HG03457 (cell line): ENCODE results near the gene RPS15.

Experiments used
- ATAC-seq: cut with Tn5 transposase; IDR thresholded peaks from one replicate; pipeline ENCODE4 v1.9.1; 2021; ENCODE audit warnings: moderate number of reproducible peaks; ENCODE audit not compliant: unreplicated experiment

RPS15 gene

GRCh38 chr19:1481224-1481892, 43.2 kb downstream of the RPS15 start:
- ATAC-seq = no peak

- no peak for ATAC-seq
These were observed 43.7 kb downstream of the RPS15 start for GRCh38 chr19:1481893-1482360.

DNA sequence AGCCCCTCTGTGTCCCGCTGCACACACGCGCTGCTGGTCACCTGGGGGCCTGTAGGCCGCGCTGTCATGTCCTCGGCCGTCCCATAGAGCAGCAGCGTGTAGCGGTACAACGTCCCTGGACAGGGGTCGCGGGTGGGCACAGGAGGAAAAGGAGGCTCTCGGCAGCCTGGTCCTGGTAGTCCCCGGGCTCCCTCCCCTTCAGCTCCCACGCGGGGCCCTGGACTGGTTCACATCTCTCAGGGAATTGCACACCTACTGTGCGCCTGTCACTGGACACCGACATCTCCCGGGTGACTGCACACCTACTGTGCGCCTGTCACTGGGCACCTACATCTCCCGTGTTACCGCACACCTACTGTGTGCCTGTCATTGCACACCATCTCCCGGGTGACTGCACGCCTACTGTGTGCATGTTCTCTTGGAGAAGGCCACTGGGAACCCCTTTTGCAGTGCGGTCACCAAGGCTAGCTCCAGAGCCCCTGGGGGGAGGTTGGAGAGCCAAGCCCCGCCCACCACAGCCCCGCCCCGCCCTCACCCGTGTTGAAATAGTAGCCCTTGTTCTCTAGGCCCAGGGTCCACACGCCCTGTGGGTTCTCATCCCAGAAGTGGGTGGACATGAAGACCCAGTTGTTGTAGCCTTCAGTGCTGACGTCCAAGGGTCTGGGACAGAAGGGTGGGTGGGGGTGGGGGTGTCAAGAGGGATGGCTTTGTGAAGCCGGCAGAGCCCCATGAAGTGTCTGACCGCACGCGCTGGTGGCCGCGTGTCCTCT, 44.4 kb downstream of the RPS15 start:
- ATAC-seq = no peak

DNA sequence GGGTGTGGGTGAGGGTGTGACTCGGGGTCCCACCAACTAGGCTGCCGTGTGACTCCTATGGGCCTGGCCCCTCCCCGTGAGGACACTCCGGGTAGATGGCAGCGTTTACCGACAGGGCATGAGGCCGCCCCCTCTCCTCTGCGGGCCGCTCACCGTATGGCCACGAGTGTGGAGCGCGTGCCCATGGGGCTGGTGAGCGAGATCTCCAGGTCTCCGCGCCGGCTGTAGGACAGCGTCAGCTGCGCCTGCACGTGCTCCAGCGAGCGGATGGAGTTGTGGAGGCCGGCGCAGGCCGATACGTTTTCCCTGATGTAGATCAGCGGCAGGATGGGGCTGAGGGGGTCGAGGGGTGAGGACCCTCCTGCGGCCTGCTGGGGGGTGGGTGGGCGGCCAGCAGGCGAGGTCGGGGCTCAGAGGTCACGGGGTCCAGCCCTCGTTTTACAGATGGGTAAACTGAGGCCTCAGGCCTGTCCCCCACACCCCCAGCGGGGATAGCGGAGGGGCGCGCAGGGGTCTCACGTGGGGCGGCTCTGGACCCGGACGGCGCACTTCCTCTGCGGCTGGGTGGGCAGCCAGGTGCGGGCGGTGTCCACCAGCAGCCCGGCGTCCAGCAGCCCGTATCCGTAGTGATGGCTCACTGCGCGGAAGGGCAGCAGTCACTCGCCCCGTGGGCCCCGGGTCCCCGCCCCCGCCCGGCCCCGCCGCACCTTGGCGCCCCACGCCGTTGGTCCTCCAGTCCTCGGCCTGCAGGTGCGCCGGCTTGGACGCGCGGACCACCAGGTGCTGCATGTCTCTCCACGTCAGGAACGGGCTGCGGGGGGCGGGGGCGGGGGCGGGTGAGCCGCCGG, 45.2 kb downstream of the RPS15 start:
- no peak for ATAC-seq

DNA sequence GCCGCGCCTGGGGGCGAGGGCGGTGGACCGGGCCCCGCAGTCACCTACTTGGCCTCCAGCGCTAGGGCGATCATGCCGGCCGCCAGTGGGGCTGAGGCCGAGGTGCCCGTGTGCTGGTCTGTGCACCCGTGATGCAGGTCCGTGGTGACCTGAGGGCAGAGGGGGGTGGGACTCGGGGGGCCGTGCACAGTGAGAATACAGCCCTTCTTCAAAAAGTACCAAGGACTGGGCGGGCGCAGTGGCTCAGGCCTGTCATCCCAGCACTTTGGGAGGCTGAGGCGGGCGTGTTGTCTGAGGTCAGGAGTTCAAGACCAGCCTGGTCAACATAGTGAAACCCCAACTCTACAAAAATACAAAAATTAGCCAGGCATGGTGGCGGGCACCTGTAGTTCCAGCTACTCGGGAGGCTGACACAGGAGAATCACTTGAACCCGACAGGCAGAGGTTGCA, 45.8 kb downstream of the RPS15 start:
- ATAC-seq = no peak

DNA sequence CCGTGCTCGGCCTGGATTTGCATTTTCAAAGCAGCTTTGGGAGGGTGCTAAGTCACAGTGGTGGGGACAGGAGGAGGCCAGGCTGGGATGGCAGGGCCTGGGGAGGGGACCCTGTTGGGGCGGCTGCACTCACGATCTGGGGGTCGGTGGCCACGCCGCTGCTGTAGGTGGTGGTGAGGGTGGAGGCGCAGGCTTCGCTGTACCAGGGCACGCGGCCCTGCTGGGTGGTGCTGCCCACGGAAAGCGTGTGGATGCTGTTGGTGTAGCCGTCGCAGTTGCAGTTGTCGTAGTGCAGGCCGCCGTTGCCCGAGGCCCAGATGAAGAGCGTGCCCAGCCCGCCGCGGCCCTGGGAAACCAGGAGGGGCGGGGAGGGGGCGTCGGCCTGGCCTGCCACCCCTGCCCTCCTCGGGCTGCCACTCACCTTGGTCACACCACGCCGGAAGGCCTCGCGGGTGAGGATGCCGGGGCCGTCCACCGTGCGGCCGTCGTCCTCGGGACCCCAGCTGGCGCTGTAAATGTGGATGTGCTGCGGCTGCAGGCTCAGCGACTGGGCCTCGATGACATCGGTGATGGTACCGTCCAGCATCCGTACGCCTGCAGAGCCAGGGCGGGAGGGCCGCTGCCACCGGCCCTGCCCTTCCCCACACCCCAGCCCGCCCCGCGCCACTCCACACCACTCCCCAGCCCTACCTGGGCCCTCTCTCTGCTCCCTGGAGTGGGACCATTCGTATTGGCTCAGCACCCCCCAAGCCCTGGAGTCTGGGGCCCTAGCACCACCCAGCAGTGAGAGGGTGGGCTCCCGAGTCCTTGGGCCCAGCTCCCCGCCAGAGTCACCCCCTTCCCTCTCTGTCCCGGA, 48.8 kb downstream of the RPS15 start:
- no peak for ATAC-seq

- no peak for ATAC-seq
These were observed 49.5 kb downstream of the RPS15 start for GRCh38 chr19:1487576-1488281.

- no peak for ATAC-seq
These were observed 50.0 kb downstream of the RPS15 start for GRCh38 chr19:1488282-1488601.

DNA sequence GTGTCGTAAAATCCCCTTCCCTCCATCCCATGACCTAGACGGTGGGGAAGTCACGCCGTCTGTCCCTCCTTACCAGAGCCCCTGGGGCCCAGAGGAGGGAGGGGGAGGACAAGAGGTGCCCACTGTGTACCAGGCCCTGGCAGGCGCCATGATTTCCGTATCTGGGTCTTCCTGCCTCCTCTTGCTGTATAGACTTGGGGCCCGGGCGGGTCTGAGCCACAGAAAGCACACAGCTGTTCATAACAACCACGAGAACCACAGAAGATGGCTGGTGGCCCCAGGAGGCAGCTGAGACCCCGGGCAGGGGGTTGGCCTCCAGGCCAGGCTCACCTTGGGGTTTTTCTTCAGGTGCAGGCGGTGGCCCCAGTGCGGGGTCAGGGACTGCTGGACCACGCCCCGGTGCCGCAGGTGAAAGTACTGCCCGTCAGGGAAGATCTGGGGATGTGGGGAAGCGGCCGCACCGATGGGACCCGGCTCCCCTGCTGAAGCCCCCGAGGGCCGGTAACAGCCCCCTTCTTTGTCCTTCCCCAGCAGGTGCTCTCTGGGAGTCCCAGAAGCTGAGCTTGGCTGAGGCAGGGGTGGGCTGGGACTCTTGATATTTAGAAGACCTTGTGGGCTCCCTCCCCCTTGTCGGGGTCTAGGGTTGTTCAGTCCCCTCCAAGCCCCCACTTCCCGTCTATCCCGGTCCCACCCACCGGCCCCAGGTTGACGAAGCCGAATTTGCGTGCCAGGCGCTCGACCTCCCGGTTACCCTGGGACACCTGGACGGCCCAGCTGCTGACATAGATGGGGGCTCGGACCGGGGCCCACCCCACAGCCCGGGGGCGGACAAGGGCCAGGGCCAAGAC, 51.5 kb downstream of the RPS15 start:
- ATAC-seq = peak; percentile 1
